Panc1 (cell line): ENCODE results near the gene HUNK.

Source experiments
- CTCF ChIP-seq: fragments of 450-650 bp; IDR thresholded peaks from 2 replicates; pipeline ENCODE4 v1.5.1; 2017; ENCODE audit warnings: mild to moderate bottlenecking
- POLR2AphosphoS5 ChIP-seq: IDR thresholded peaks from 2 replicates; pipeline ENCODE4 v1.6.1; 2012; ENCODE audit warnings: mild to moderate bottlenecking, low read depth, low read length, moderate library complexity
- REST ChIP-seq, 2 experiments: IDR thresholded peaks; 2 replicates each; pipeline ENCODE4 v1.6.1; 2011 to 2012; ENCODE audit warnings: low read depth in 2 of 2, control low read depth in 1 of 2, low read length in 1 of 2, mild to moderate bottlenecking in 1 of 2, moderate library complexity in 1 of 2; ENCODE audit not compliant: insufficient read depth in 1 of 2
- SIN3A ChIP-seq: IDR thresholded peaks from 2 replicates; pipeline ENCODE4 v1.6.1; 2012; ENCODE audit warnings: low read depth, mild to moderate bottlenecking, low read length, moderate library complexity, borderline replicate concordance; ENCODE audit not compliant: insufficient read depth

- TF ChIP-seq REST (IDR thresholded peaks at IDR 0.05; ENCODE audit: insufficient read depth in 1 of 2, low read depth in 2 of 2, low read length in 1 of 2) (no peak), CTCF (no peak), SIN3A (no peak), POLR2AphosphoS5 (no peak)
These were observed 37.3 kb downstream of the HUNK start for GRCh38 chr21:31910074-31910470.
